Adrenal gland (tissue), 12 donors: Measurements from ENCODE around the gene ADGRB2. TPM values are rescaled to one million over a fixed set of nuclear protein-coding genes. Genes with fewer than 3 reads are reported as not detected.

Experiments
- DNase-seq, 7 donors: peaks; one replicate each; pipeline ENCODE4 v3.0.0-alpha.2; 2019 to 2020
- H3K27ac ChIP-seq, 5 donors: fragments of 200-600 bp; sonication (generic) in 4 of 5; 1 replicate in 3 of 5; 2 replicates in 2 of 5; pipeline versions ENCODE4 v1.5.1 to v1.8.0; 2016 to 2020; ENCODE audit warnings: mild to moderate bottlenecking in 1 of 5
- H3K27me3 ChIP-seq: fragments of 200-600 bp; 2 replicates; pipeline ENCODE4 v1.8.0; 2021
- H3K36me3 ChIP-seq, 2 donors: fragments of 200-600 bp; replicated peaks in 1 of 2; 1 replicate in 1 of 2; 2 replicates in 1 of 2; pipeline versions ENCODE4 v1.5.1 to v1.8.0; 2018 to 2022
- H3K4me1 ChIP-seq, 2 donors: fragments of 200-600 bp; replicated peaks in 1 of 2; 1 replicate in 1 of 2; 2 replicates in 1 of 2; pipeline versions ENCODE4 v1.5.1 to v1.8.0; 2018 to 2021
- H3K4me3 ChIP-seq, 4 donors: fragments of 200-600 bp; sonication (generic) in 3 of 4; one replicate each; pipeline ENCODE4 v1.5.1; 2016 to 2018
- H3K9me3 ChIP-seq, 3 donors: fragments of 200-600 bp; sonication (generic) in 1 of 3; replicated peaks in 1 of 3; 1 replicate in 2 of 3; 2 replicates in 1 of 3; pipeline versions ENCODE4 v1.5.1 to v1.8.0; 2016 to 2021
- CTCF ChIP-seq, 6 experiments: fragments of 450-650 bp in 4 of 6; fragments of 200-600 bp in 2 of 6; sonication (generic) in 1 of 6; IDR thresholded peaks; 1 replicate in 5 of 6; 2 replicates in 1 of 6; pipeline versions ENCODE4 v1.5.1 to v1.8.0; 2016 to 2021; ENCODE audit warnings: antibody characterized with exemption in 6 of 6, mild to moderate bottlenecking in 2 of 6, moderate library complexity in 1 of 6
- POLR2A ChIP-seq, 2 donors: fragments of 450-650 bp; IDR thresholded peaks; one replicate each; pipeline ENCODE4 v1.6.1; 2017; ENCODE audit warnings: antibody characterized with exemption in 2 of 2, mild to moderate bottlenecking in 2 of 2, moderate library complexity in 1 of 2
- WGBS, 4 donors: extraction: QIAGEN DNeasy Blood & Tissue Kit in 2 of 4; methylation state at CpG; one replicate each; pipeline versions ENCODE4 v1.1.5 to v1.1.7; 2013 to 2017; 5-methylcytosine and 5-hydroxymethylcytosine counted together
- intact Hi-C, 2 donors: fragments of 100-400 bp; cut with DNase I; formaldehyde crosslinking; loops; one replicate each; pipeline versions ENCODE4 v1.14.1 to v1.15.0; 2022 to 2023
- polyA plus RNA-seq, 3 donors: library from polyadenylated mRNA; stranded (reverse); fragments of 200-250 nt in 2 of 3; fragments of 350-450 nt in 1 of 3; fragmentation: Illumina TruSeq in 1 of 3; extraction: RNeasy Lipid Tissue Mini Kit (QIAGEN cat#74804) in 1 of 3; gene quantifications; one replicate each; pipeline ENCODE4 v1.2.3, GENCODE V29; 2013 to 2014
- total RNA-seq, 9 donors: library from RNA; depleted of rRNA in 4 of 9; stranded (reverse); fragments of >200 nt in 4 of 9; fragments of 120-200 nt in 1 of 9; fragmentation: NEBNext Ultra II Directional in 1 of 9; extraction: Animal tissue kit (Norgen Biotek cat#: 25700) in 1 of 9; gene quantifications; one replicate each; pipeline versions ENCODE4 v1.1.0 to v1.2.4, GENCODE V29; 2013 to 2023
- donor health status: healthy with polysubstance abuse.
- donor health status: Bipolar disorder and iron deficiency.
- donor health status: DM: yes; HTN: yes; CAD: no.
- donor health status: DM: no; HTN: no; CAD: no.
- donor health status: DM: no; HTN: no; CAD: no.
- donor health status: DM: yes; HTN: yes; CAD: no.

ADGRB2 gene
- total and polyA plus RNA-seq, 12 donors: 1.8 to 57.3 (median 5.1) TPM

GRCh38 chr1:31772669-31773248 is 8.6 kb upstream of the ADGRB2 start:
- no peak for DNase-seq
- WGBS, 4 donors: 7 to 22% (median 12%) methylated on average over 6 to 49 of the region's 49 CpGs
- H3K4me3 ChIP-seq: no peak overlapping the region
- no peaks in the 10 kb centered on the region for H3K9me3 ChIP-seq
- intact Hi-C loops: no loop called here
- H3K36me3 ChIP-seq: no peaks in the 10 kb centered on the region
- H3K4me1 ChIP-seq: peaks cover 6 to 12% of the 10 kb centered on the region in 2 donors
- H3K27me3 ChIP-seq: peaks cover 37% of the 10 kb centered on the region
- TF ChIP-seq CTCF (IDR thresholded peaks at IDR 0.05): no peak
- no peak overlapping the region for H3K27ac ChIP-seq

GRCh38 chr1:31771891-31772668 is 7.9 kb upstream of the ADGRB2 start:
- no peak for TF ChIP-seq POLR2A (IDR thresholded peaks at IDR 0.05)
- TF ChIP-seq CTCF (IDR thresholded peaks at IDR 0.05): no peak
- Histone ChIP-seq H3K4me1 (peaks cover 6 to 12% of the 10 kb centered on the region in 2 donors), H3K4me3 (peak overlapping the region in 1 of 4 donors; percentile 6), H3K27me3 (peaks cover 37% of the 10 kb centered on the region), H3K27ac (no peak overlapping the region), H3K36me3 (no peaks in the 10 kb centered on the region), H3K9me3 (no peaks in the 10 kb centered on the region)
- 1 to 6% (median 6%) methylated on average over 15 to 68 of the region's 68 CpGs for WGBS, 4 donors
- no peak for DNase-seq
- intact Hi-C loops: no loop called here

DNA sequence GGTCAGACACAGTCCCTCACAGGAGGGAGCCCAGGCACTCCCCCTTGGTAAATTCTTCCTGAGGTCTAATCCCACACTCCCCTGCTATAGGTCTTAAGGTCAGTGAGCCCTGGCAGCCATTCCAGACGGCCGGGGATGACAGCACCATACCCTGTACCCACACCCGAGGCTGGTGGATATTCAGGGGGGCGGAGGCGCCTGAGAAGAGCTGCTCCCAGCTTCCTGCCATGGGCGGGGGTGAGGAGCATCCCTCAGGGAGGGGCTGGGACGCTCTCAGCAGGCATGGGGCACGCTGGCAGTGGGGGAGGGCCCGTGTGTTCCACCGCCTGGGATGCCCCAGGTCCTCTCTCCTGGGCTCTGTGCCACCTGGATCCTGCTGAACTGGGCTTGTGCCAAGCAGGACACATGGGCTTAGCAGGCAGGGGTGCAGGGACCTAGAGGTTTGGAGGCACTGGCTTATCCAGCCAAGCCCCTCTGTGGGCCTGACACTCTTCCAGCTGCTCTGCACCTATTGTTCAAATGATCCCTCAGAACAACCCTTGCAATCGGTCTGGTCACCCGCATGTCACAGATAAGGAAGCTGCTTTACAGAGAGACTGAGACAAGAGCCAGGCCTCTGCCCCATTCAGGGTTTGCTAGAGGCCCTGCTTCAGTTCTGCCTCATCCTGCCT is 5.7 kb upstream of the ADGRB2 start:
- no peaks in the 10 kb centered on the region for H3K36me3 ChIP-seq
- no peak overlapping the region for H3K27ac ChIP-seq
- TF ChIP-seq POLR2A (IDR thresholded peaks at IDR 0.05) (no peak), CTCF (IDR thresholded peaks at IDR 0.05) (no peak)
- H3K4me3 ChIP-seq: no peak overlapping the region
- H3K9me3 ChIP-seq: no peaks in the 10 kb centered on the region
- H3K27me3 ChIP-seq: peaks cover 30% of the 10 kb centered on the region
- intact Hi-C loops: no loop called here
- 46 to 58% (median 54%) methylated on average over 4 to 12 of the region's 12 CpGs for WGBS, 4 donors
- DNase-seq: peak in 2 of 7 donors; percentile 28 to 80
- H3K4me1 ChIP-seq: peaks cover 6 to 12% of the 10 kb centered on the region in 2 donors

- TF ChIP-seq CTCF (IDR thresholded peaks at IDR 0.05) (no peak), POLR2A (IDR thresholded peaks at IDR 0.05) (no peak)
- no peaks in the 10 kb centered on the region for H3K36me3 ChIP-seq
- 50 to 59% (median 55%) methylated on average over 5 of the region's 5 CpGs for WGBS, 4 donors
- H3K27me3 ChIP-seq: peaks cover 23% of the 10 kb centered on the region
- no peaks in the 10 kb centered on the region for H3K9me3 ChIP-seq
- H3K27ac ChIP-seq: no peak overlapping the region
- no peak overlapping the region for H3K4me3 ChIP-seq
- DNase-seq: no peak
- intact Hi-C loops: no loop called here
- H3K4me1 ChIP-seq: peaks cover 6 to 15% of the 10 kb centered on the region in 2 donors
These were observed 5.0 kb upstream of the ADGRB2 start for GRCh38 chr1:31768939-31769704.
